Astrocyte of the spinal cord (primary cell): Measurements from ENCODE around the gene SLC22A8.

Experiments used
- DNase-seq: peaks from one replicate; pipeline ENCODE4 v3.0.0; 2011; ENCODE audit warnings: low read depth, low spot score
- H3K4me3 ChIP-seq: 2 replicates; pipeline ENCODE4 v1.5.1; 2011; ENCODE audit warnings: low read depth, mild to moderate bottlenecking, low read length, moderate library complexity
- CTCF ChIP-seq: IDR thresholded peaks from 2 replicates; pipeline ENCODE4 v1.5.1; 2012; ENCODE audit warnings: low read depth, mild to moderate bottlenecking, low read length, inconsistent platforms
- in situ Hi-C: cut with HindIII; loops from 2 replicates; pipeline ENCODE4 v1.10.0; 2017; ENCODE audit warnings: low sequenced_read_pairs

Gene SLC22A8

GRCh38 chr11:63022441-63022840 is 6.8 kb upstream of the SLC22A8 start:
- no peak overlapping the region for H3K4me3 ChIP-seq
- in situ Hi-C loops: loop anchor here (25.0 kb wide), 1 partner anchor 110 kb away; the partner anchor contains the start of gene CHRM1
- DNase-seq: no peak
- no peak for TF ChIP-seq CTCF

GRCh38 chr11:63020671-63021291 is 5.1 kb upstream of the SLC22A8 start:
- no peak overlapping the region for H3K4me3 ChIP-seq
- TF ChIP-seq CTCF: peak; percentile 45
- no peak for DNase-seq
- in situ Hi-C loops: loop anchor here (25.0 kb wide), 1 partner anchor 108 kb away; the partner anchor contains the start of gene CHRM1

- in situ Hi-C loops: loop anchor here (25.0 kb wide), 1 partner anchor 107 kb away; the partner anchor contains the start of gene CHRM1
- no peak for TF ChIP-seq CTCF
- no peak for DNase-seq
- no peak overlapping the region for H3K4me3 ChIP-seq
These were observed 3.9 kb upstream of the SLC22A8 start for GRCh38 chr11:63019506-63019905.

GRCh38 chr11:63017306-63017974 is 1.8 kb upstream of the SLC22A8 start:
- in situ Hi-C loops: loop anchor here (25.0 kb wide), 1 partner anchor 105 kb away; the partner anchor contains the start of gene CHRM1
- no peak overlapping the region for H3K4me3 ChIP-seq
- TF ChIP-seq CTCF: no peak
- no peak for DNase-seq

GRCh38 chr11:63014408-63015055 is 1.1 kb downstream of the SLC22A8 start:
- in situ Hi-C loops: loop anchor here (25.0 kb wide), 1 partner anchor 102 kb away; the partner anchor contains the start of gene CHRM1
- no peak for DNase-seq
- H3K4me3 ChIP-seq: no peak overlapping the region
- no peak for TF ChIP-seq CTCF

- no peak for DNase-seq
- no peak for TF ChIP-seq CTCF
- no peak overlapping the region for H3K4me3 ChIP-seq
- in situ Hi-C loops: loop anchor here (25.0 kb wide), 1 partner anchor 101 kb away; the partner anchor contains the start of gene CHRM1
These were observed 2.8 kb downstream of the SLC22A8 start for GRCh38 chr11:63012839-63013238.
